ENCODE measurements around the gene EGFLAM. TPM values are rescaled to one million over a fixed set of nuclear protein-coding genes. Genes with fewer than 3 reads are reported as not detected.

EGFLAM gene
- polyA plus RNA-seq, 1 experiment = 16.4 TPM

DNA sequence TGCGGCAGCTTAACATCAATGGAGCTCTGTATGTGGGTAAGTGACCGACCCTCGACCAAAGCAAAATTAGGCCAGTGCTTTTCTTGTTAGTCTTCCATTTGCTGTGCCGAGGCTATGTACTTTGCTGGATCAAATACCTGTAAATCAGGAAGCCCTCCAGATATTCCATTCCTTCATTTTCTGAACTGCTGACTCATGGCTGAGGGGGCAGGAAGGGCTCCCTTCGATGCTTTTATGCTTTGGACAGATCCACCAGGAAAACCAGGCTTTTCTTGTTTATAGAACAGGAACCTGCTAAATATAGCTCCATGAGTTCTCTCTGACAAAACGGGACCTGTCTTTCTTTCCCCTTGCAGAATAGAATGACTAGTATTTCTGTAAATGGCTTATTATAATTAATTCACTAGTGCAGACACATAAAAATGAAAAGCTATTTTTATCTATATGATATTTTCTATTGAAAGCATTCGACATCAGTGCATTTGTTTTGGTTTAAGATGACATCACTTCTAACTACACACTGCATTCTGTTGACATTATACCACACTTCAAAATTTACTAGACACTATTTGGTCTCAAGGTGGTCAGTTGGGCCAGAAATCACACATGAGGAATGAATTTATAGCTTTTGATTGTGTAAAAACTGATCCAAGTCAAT lies 204.7 kb downstream of the EGFLAM start:
- CTCF ChIA-PET = interaction anchor here (0.8 to 4.4 kb wide), 5 partner anchors 21 to 346 kb away, joined by 3 to 34 read pairs (median 10); no protein-coding TSS in a partner anchor
- Histone ChIP-seq H3K4me3 (ENCODE audit: low read depth, low read length) (no peak overlapping the region), H3K27me3 (ENCODE audit: control insufficient read depth, insufficient read depth, low read length) (no peaks in the 10 kb centered on the region), H3K27ac (ENCODE audit: low read depth, low read length) (peak overlapping the region; percentile 77), H3K9me3 (ENCODE audit: control insufficient read depth, insufficient read depth, low read length) (peaks cover 3% of the 10 kb centered on the region; the same call in 1 of the 2 replicates)
- DNase-seq (ENCODE audit: low read depth, low spot score) = no peak
- POLR2A ChIA-PET = no interaction called here
- TF ChIP-seq, protein P1, sequence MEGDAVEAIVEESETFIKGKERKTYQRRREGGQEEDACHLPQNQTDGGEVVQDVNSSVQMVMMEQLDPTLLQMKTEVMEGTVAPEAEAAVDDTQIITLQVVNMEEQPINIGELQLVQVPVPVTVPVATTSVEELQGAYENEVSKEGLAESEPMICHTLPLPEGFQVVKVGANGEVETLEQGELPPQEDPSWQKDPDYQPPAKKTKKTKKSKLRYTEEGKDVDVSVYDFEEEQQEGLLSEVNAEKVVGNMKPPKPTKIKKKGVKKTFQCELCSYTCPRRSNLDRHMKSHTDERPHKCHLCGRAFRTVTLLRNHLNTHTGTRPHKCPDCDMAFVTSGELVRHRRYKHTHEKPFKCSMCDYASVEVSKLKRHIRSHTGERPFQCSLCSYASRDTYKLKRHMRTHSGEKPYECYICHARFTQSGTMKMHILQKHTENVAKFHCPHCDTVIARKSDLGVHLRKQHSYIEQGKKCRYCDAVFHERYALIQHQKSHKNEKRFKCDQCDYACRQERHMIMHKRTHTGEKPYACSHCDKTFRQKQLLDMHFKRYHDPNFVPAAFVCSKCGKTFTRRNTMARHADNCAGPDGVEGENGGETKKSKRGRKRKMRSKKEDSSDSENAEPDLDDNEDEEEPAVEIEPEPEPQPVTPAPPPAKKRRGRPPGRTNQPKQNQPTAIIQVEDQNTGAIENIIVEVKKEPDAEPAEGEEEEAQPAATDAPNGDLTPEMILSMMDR (IDR thresholded peaks at IDR 0.05; ENCODE audit: low read depth, low read length) = no peak

DNA sequence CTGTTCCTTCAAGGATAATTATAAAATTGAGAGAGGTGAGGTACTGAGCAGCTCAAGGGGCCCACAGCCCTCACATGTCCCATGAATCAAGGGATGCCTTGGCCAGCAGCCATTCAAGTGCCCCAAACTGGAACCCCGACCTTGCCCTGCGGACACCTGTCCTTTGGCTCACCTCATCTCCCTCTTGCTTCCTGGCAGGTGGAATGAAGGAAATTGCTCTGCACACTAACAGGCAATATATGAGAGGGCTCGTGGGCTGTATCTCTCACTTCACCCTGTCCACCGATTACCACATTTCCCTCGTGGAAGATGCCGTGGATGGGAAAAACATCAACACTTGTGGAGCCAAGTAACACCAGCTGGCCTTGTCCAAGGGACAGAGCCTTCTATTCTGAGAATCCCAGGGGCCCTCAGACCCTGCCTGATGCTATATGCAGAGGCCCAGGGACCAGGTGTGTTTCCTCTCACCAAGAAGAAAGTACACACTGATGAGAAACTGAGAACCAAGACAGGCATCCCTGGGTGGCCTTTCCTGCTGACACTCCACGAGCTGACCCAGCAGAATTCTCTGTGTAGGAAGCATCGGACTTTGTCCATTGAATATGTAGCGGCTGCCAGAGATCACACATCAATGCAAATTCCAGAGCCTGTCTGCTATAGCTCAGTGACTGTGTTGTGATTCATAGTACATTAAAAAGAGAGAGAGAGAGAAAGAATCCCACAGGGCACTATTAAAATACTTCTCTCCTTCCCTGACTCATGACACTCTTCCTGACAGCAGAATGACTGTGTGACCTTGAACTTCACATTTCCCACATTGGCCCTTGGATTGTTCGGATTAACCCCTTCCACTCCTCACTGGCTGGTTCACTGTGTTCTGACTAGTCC lies 205.5 kb downstream of the EGFLAM start:
- Histone ChIP-seq H3K27ac (ENCODE audit: low read depth, low read length) (peak overlapping the region; percentile 77), H3K4me3 (ENCODE audit: low read depth, low read length) (no peak overlapping the region), H3K27me3 (ENCODE audit: control insufficient read depth, insufficient read depth, low read length) (no peaks in the 10 kb centered on the region), H3K9me3 (ENCODE audit: control insufficient read depth, insufficient read depth, low read length) (peaks cover 3% of the 10 kb centered on the region; the same call in 1 of the 2 replicates)
- TF ChIP-seq, protein P1 (IDR thresholded peaks at IDR 0.05; ENCODE audit: low read depth, low read length) = no peak
- peak; percentile 59 for DNase-seq (ENCODE audit: low read depth, low spot score)
- POLR2A ChIA-PET = interaction anchor here (0.7 to 2.0 kb wide), 6 partner anchors 12 to 346 kb away, joined by 3 to 6 read pairs (median 4); no protein-coding TSS in a partner anchor
- CTCF ChIA-PET = interaction anchor here (0.8 to 4.4 kb wide), 5 partner anchors 22 to 346 kb away, joined by 3 to 34 read pairs (median 10); no protein-coding TSS in a partner anchor

DNA sequence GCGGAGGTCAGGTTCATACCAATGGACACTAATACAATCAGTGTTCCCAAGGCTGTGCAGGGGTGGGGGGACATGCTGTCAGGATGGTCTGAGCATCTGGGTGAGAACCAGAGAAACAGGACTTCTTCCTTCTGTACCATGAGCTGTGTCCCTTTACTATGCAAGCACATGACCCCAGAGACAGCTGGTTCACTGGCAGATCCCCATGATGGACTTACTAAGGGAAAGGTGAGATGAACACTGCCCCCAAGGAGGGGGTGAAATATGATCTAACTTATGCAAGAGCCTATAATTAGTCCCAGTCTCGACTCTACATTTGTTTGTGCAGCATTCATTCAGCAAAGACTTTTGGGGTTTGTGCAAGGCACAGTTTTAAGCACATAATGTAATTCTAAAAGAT lies 206.7 kb downstream of the EGFLAM start:
- ChIA-PET POLR2A (interaction anchor here (1.5 to 2.0 kb wide), 2 partner anchors 20 to 345 kb away, joined by 4 to 6 read pairs; no protein-coding TSS in a partner anchor), CTCF (interaction anchor here (2.5 to 4.4 kb wide), 3 partner anchors 23 to 345 kb away, joined by 10 to 34 read pairs (median 31); no protein-coding TSS in a partner anchor)
- Histone ChIP-seq H3K9me3 (ENCODE audit: control insufficient read depth, insufficient read depth, low read length) (peaks cover 3% of the 10 kb centered on the region; the same call in 1 of the 2 replicates), H3K27me3 (ENCODE audit: control insufficient read depth, insufficient read depth, low read length) (no peaks in the 10 kb centered on the region), H3K27ac (ENCODE audit: low read depth, low read length) (peak overlapping the region; percentile 59), H3K4me3 (ENCODE audit: low read depth, low read length) (no peak overlapping the region)
- DNase-seq (ENCODE audit: low read depth, low spot score) = no peak
- TF ChIP-seq, protein P1 (IDR thresholded peaks at IDR 0.05; ENCODE audit: low read depth, low read length) = no peak

DNA sequence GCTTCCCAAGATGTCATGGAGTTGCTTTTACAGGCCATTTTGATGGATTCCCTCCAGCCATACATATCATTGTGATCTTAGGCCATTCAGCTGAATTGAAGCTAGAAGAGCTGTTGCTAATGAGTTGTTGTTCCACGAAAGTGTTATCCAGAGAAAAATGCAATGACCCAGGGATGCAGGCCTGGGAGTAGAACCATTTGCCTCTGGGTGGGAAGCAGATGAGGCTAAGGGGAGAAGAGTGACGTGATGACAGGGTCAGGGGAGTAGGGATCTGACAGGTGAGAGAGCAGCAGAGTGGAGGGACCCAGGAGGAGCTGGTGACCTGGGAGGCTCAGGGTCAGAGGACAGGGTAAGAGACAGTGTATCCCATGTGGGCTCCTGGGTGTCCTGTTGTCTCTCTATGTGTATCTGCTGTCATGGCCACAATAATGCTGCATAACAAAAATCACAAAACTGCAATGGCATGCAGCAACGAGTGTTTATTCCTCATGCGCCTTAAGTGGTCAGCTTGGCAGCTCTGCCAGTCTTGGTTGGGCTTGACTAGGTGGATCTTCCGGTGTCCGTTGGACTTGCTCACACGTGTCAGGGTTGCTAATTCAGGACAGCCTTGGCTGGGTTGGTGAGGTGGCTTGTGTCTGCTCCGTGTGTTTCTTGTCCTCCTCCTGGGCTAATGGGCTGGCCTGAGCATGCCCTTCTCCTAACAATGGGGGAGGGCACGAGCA lies 207.5 kb downstream of the EGFLAM start:
- ChIA-PET POLR2A (interaction anchor here (2.0 kb wide), 1 partner anchor 344 kb away, joined by 6 read pairs; no protein-coding TSS in a partner anchor), CTCF (interaction anchor here (3.6 to 4.4 kb wide), 3 partner anchors 24 to 344 kb away, joined by 30 to 34 read pairs (median 31); no protein-coding TSS in a partner anchor)
- no peak for DNase-seq (ENCODE audit: low read depth, low spot score)
- no peak overlapping the region for H3K4me3 ChIP-seq (ENCODE audit: low read depth, low read length)
- H3K9me3 ChIP-seq (ENCODE audit: control insufficient read depth, insufficient read depth, low read length) = peaks cover 3% of the 10 kb centered on the region; the same call in 1 of the 2 replicates
- no peaks in the 10 kb centered on the region for H3K27me3 ChIP-seq (ENCODE audit: control insufficient read depth, insufficient read depth, low read length)
- TF ChIP-seq, protein P1 (IDR thresholded peaks at IDR 0.05; ENCODE audit: low read depth, low read length) = no peak
- H3K27ac ChIP-seq (ENCODE audit: low read depth, low read length) = no peak overlapping the region

Measured in AG04450 (cell line).